ENCODE measurements around the gene OVCH2.

DNA sequence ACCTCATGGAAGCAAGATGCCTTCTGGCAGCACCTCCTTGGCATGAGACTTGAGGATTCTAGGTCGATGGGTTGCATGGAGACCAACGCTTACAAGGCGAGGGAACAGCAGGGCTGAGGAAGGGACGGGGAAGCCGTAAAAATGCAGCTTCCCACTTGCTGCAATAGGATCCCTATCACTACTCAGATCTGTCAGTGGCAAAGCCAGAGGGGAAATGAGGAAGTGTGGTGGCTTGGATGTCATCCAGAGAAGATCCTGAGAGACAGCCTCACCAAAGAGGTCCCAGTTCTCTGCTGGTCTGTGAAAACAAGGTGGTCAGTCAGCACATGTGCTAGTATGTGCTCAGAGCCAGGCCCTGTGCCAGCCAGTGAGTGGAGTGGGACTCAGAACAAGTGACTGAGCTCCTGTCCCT is 55.1 kb downstream of the OVCH2 start:
- TF ChIP-seq CTCF (IDR thresholded peaks at IDR 0.05) (no peak), ZFX (IDR thresholded peaks at IDR 0.05; ENCODE audit: borderline replicate concordance) (no peak)

All from 22Rv1 (cell line).